Measurements from ENCODE around the gene ARFGAP3.

DNA sequence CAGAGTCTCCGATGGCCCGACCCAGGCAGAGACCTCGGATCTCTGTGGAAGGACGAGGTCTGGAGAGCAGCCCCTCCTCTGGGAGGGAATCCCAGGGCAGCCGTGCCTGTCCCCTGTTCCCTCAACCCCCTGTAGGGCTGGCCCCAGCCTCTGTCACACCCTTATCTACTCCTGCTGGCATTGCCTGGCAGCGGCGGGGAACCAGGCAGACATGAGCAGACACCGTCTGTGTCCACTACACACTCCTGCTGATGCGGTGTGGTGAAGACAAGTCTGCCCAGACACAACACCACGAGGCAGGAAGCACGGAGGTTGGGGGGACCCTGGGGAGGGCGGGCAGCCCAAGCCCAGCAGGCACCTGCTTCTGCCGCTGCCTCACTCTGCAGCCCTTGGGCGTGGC lies 83.9 kb downstream of the ARFGAP3 start:
- TF ChIP-seq CTCF (IDR thresholded peaks at IDR 0.05; ENCODE audit: poor library complexity) (no peak), EZH2 (IDR thresholded peaks at IDR 0.05; ENCODE audit: borderline replicate concordance) (no peak), EZH2phosphoT487 (IDR thresholded peaks at IDR 0.05; ENCODE audit: low read depth, severe bottlenecking, unreplicated experiment) (no peak)
